HG03342 (cell line): ENCODE data around the gene FMO2.

ENCODE experiments used
- ATAC-seq: cut with Tn5 transposase; IDR thresholded peaks from one replicate; pipeline ENCODE4 v1.9.1; 2021; ENCODE audit warnings: mild to moderate bottlenecking, moderate library complexity; ENCODE audit not compliant: unreplicated experiment

The FMO2 gene, protein sequence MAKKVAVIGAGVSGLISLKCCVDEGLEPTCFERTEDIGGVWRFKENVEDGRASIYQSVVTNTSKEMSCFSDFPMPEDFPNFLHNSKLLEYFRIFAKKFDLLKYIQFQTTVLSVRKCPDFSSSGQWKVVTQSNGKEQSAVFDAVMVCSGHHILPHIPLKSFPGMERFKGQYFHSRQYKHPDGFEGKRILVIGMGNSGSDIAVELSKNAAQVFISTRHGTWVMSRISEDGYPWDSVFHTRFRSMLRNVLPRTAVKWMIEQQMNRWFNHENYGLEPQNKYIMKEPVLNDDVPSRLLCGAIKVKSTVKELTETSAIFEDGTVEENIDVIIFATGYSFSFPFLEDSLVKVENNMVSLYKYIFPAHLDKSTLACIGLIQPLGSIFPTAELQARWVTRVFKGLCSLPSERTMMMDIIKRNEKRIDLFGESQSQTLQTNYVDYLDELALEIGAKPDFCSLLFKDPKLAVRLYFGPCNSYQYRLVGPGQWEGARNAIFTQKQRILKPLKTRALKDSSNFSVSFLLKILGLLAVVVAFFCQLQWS

DNA sequence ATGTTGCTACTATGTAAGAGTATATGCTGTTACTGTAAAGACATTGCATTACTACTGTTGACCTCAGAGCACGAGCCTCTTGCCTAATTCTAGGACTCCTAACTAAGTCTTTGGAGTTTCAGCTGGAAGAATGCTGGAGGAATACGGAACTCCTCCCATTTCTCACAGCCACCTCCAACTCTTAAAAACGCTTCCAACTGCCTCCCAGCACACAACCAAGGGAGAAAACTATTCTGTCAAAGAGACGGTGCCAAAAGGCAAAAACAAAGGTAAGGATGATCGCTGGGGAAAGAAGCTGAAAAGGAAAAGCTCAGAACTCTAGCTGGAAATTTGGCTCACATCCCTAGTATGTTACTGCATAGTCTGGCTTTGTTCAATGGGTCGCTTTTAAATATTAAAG is at the start of gene FMO2:
TSS of gene FMO2 (plus strand) at position 210 of the 400 bp plus-strand sequence. CDS start 414 bp downstream, outside the sequence.
- no peak for ATAC-seq

DNA sequence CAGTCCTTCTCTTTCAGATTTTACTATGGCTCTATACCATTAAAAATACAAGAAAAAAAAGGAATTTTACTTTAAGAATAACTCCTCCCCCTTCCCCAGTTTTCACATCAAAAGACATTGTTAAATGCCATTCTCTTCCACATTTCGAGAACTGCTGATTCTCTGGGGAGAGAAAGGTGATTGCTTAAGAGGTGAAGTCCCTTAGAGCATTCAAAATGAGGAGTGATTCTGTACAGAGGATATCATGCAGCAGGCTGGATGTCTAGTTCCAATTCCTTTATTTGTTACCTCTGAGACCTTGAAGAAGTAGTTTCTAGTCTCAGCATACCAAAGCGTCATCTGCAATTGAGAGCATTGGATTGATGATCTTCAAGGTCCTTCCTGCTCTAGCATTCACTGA is 47.5 kb upstream of the FMO2 start:
- ATAC-seq, result no peak

DNA sequence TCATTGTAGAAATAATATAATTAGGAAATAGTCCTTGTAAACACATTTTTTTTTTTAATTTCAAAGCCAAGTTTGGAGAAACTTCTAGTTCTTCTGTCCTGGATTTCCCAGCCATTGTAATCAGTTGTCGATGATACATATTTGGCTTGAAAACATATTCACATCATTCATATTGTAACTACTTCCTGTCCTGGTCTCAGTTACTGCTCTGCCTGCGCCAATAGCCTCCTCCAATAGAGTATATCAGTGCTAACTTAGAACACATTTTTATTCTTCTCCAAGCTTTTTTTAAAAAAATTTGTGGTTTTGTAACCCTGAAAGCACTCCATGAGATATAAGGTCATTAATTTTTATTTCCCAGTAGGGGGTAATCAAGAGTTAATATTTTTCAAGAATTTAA is 46.1 kb upstream of the FMO2 start:
- ATAC-seq, result no peak

DNA sequence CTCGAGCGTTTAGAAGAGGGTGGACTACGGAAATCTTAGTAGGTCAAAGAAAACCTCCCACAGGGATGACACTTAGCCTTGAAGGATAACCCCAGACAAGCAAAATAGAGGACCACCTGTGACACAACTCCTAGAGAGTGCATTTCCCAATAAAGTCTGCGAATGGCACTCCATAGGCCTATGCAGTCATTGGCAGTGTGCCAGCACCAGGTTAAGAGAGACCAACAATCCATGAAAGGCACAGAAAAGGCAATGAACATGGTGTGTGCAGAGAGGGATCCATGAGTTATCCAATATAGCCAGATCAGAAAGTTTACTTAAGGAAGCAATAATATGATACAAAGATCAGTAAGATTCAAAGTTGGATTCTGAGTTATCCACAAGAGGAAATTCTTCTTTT is 45.2 kb upstream of the FMO2 start:
- no peak for ATAC-seq

DNA sequence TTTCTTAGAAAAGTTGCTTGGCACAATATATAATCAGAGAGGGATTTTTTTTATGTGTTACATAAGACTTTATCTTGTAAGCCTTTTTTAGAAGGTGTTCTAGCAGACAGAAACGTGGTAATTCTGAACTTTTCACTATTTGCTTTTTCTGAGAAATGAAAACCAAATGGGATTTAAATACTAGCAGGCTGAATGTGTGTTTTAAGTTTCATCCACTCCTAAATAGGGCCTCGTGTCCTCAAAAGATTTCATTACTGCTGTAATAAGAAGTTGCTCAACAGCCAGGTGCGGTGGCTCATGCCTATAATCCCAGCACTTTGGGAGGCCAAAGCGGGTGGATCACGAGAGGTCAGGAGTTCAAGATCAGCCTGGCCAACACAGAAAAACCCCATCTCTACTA is 44.7 kb upstream of the FMO2 start:
- ATAC-seq, result no peak

DNA sequence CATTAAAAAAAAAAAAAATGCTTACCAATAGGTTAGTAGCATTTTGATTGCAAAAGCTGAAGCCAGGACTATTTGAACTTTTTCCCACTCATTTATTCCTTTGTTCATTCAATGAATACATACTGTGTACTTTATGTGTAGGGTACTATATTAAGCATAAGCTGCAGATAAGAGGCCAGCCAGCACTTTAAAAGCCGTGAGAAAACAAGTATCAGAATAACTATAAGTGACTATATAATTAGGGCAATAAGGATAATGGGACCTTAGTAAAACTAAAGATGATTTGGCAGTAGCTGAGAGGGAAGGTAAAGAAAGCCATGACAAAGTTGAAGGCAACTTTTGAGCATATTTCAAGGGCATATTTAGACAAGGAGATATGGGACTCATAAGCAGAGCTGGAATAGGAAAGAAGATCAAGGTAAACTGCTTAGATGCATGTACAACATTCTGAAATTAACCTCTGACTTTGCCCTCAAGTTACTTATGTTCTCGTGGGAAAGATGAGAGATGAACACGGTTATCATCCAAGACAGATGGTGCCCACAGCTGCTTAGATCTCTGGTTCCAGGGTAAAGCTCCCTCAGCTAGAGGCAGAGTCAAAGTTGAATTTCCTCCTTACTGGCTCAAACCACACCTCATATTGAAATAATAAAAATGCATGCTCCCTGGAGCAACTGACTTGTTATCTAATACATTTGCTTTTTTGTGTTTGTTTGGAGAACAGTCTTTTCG is 44.0 kb upstream of the FMO2 start:
- ATAC-seq, result no peak

DNA sequence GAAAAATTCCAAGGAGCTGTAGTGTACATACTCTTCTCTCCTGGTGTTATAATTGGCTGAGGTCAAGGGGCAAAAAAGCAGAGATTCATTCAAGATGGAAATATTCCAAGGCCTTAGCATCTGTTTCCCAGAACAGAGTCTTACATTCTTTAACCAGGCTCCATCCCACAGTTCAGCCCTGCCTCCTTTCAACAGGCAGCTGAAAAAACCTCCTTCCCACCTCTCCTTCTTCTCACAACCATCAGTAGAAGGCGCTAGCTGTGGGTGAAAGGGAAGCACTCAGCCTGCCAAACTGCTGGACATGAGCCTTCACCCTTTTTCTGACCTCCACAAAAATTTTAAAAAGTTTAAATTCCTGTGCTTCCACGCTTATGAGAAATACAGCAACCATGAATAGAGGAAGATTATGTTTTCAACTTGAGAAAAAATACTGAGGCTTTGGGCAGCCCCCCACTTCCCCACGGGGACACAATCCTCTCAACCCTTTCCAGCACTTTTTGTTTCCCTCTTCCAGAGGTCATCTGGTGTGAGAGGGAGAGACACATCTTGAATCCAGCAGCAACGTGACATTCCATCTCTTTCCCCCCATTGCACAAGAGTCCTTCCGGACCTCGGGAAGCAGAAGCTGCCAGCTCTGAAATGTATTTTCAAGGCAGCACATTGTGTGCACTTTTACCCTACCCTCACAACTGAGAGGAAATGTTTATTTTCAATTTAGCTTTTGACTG is 43.2 kb upstream of the FMO2 start:
- no peak for ATAC-seq

DNA sequence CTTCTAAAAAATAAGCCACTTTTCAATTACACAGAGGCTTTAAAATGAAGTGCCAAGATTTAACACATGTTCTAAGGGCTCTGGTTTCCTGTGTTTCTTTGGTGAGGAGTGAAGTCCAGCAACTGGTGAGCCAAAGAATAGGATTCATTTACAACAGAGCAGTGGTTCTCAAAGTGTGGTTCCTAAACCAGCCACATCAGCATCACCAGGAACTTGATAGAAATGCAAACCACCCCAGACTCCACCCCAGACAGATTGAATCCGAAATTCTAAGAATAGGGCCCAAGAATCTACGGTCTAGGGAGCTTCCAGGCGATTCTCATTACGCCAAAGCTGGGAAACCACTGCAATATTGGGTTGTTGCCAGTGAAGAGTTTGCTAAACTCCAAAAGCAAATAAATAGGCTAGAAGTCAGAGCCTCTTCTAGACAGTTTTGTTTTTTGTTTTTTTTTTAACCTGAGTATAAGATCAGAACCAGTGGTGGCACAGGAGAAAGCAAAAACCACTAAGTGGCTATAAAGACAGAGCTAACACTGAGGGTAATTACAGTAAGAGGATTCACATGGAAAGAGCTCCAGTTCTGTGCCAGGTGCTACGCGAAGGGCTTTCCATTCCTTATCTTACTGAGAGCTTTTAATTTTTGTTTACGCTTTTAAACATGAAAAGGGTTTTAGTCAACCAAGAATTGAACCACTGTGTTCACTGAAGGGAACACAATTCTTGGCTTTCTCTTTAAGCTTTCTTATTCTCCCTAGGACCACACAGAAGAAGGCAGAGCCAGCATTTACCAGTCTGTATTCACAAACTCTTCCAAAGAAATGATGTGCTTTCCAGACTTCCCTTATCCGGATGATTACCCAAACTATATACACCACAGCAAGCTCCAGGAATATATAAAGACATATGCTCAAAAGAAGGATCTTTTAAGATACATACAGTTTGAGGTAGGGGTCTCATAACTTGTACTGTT is 42.4 kb upstream of the FMO2 start:
- ATAC-seq, result no peak

DNA sequence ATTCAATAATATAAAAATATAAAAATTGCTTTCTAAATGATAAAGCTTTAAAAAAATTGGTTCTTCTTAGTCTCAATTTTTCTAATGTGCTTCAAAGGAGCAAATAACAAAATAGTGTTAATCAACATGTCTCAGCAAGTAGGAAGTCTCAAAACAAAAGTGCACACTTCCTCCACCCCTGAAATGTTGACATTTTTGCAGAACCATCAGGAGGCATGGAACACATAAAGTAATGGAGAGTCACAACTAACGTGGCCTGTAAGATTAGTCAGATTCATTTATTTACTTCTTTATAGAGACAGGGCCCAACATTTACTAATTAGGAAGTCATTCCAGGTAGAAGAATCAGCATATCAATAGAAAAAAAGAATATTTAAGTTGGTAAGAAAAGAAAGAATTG is 34.9 kb upstream of the FMO2 start:
- no peak for ATAC-seq

DNA sequence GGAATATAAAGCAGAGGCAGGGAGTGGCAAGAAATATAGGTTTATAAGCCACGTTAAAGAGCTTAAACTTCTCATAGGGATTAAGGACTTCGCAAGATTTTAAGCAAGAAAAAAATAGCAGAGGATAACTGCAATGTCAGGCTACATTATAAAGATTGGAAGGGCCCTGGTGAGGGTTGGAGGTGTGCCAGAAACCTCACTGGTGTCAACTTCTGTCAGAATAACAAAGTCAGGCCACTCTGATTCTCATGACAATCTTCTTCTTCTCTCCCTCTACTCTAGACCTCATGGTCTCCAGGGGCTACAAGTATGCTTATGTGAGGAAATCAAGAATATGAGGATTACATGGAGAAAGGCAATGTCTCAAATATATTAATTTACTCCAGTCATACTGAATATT is 32.6 kb upstream of the FMO2 start:
- no peak for ATAC-seq

DNA sequence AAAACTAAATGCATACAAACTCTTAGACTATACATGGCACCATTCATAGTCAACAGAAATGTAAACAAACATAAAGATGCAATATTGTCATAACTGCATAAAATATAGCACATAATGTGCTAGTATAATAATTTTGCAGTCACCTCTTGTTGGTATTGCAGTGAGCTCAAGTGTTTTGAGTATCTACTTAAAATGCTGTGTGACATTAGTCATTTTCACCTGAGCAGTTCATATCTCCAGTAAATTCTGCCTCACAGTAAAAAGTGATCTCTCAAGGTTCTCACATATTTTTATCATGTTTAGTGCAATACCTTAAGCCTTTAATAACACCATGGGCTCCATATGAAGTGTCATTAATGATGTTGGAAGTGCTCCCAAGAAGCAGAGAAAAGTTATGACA is 29.6 kb upstream of the FMO2 start:
- ATAC-seq, result no peak

DNA sequence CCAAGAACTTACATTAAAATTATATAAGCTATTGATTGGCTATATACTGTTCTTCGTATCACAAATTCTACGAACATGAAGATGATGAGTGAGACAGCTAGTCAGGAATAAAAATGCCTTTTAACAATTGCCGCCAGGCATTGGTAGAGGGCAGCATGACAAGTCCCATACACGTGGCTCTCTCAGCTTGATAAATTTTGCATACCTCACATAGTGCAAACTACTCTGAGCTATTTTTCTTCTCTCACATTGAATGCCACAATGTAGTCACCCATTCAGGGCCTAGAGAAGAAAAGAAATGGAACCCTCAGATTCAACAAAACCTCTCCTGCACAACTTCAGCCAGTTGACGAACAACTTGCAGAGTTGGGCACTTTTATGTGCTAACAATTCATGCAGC is 27.0 kb upstream of the FMO2 start:
- ATAC-seq, result no peak

DNA sequence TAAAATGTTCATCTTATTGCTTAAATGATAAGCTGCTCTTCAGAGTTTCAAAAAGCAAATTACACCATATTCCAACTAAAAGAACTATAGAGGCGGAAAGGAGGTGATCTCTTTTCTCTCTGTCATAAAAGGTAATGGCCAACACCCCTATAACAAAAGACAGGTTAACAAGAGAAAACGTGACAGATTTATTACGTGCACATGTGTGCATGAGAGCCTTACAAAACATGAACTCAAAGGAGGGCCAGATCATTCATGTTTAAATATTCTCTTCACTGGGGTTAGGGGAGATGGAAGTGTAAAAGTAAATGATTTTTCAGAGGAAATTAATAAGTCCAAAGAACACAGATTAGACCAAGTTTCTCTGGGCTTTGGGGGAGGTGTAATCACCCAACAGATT is 26.5 kb upstream of the FMO2 start:
- ATAC-seq, result no peak

DNA sequence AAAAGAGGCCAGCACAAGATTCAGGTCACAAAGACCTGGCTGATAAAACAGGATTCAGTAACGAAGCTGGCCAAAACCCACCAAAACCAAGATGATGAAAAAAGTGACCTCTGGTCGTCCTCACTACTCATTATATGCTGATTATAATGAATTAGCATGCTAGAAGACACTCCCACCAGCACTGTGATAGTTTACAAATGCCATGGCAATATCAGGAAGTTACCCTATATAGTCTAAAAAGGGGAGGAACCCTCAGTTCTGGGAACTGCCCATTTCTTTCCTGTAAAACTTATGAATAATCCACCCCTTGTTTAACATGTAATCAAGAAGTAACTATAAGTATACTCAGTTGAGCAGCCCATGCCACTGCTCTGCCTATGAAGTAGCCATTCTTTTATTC is 26.0 kb upstream of the FMO2 start:
- no peak for ATAC-seq

DNA sequence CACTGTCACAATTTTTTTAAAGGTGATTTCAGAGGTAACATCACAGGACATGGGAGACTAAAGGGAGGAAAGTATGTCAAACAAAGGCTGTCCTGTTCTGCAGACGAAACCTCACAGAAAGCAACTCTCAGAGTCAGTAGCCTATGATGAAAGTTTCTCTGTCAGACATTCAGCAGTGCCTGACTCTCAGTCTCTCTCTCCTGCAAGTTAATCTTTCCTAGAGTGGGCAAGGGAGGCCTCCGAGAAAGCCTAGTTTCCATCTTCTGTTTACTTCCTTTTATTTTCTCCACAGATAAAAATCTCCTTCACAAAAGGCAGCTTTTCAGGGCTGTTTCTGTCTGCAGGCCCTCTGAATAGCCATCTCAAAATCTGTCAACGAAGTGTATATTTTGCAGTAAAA is 24.9 kb upstream of the FMO2 start:
- peak; percentile 66 for ATAC-seq

DNA sequence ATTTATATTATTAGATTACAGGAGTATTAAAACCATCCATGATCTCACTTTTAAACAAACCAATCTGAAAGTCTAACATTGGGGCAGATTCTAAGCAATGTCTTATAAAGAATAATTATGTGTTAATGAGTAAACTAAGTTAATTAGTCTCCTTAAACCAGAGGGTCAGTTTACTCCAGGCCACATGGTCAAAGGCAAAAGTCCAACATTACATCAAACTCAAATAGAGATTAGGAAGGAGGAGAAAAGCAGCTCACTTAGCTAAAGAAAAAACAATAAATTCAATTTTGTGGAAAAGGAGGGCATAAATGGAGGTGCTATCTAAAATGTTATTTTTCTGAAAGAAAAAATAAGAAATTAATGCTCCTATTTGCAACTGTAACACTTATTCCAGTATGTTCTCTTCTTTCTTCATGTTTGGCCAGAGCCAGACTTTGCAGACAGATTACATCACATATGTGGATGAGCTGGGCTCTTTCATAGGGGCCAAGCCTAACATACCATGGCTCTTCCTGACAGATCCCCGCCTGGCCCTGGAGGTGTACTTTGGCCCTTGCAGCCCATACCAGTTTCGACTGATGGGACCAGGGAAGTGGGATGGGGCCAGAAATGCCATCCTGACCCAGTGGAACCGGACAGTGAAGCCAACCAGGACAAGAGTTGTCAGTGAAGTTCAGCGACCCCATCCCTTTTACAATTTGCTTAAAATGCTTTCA is 24.3 kb upstream of the FMO2 start:
- ATAC-seq, result no peak

DNA sequence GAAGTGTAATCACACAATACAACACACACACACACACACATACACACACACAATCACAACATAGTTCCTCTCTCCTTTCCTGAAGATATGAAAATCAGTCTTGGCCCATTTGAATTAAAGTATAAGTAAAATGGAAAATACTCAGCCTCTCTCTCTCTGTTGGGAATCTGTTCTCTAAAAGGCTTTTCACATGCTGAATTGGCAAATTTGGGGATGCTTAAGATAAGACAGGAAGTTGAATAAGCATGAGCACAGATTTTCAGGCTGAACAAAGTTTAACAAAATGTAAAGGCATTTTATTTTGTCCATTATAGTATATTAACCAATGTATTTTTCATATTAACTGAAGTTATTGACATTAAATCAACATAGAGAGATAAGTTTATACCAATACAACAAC is 23.7 kb upstream of the FMO2 start:
- ATAC-seq, result no peak

DNA sequence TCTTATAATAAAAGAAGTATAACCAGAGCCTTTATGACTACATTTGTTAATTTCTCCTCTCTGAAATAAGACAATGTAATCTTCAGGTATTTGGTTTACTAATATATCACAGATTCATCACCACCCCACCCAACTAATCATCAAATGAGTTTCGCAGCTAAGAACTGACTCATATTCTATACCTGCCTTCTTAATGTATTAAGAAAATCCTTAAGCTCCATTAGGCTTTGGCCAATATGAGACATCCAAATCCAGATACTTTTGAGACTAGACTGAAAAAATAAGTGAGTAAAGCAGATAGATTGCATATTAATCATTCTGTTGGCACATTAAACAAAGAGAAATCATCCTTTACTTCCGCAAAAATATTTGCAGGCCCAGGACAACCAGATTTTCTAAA is 18.7 kb upstream of the FMO2 start:
- ATAC-seq, result no peak

DNA sequence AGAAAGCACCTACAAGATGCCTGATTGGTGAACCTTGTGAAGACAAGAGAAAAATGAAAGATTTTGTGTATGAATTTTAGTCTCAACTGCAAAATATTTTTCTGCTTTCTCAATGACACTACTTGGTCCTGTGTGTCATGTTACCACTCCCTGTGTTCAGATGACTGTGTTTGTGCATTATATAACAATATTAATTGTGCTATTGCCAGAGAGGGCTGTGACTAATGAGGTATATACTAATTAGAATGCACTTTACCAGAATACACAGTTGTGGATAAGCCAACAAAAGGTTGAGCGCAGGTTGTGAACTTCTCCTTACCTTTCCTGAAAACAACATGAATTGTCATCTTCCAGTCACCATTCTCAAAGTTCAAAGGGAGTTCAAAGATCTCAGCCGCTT is 17.3 kb upstream of the FMO2 start:
- ATAC-seq, result no peak

DNA sequence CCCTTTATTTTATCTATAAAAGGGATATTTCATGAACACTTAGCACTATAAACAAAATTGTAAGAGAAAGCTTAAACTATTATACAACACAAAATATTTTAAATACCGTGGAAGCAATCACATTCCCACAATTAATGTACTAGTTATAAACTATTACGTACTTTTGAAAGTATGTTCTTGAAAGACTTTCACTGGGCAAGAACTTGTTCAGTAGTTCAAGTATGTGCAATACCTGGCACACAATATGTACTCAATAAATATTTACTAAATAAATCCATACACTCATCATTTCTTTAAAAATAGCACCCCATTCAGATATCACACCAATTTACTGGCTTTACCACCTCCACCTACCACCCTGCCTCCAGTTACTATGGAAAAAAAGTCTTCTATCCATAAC is 12.6 kb upstream of the FMO2 start:
- ATAC-seq, result no peak
